ENCODE results near the gene SLC9A7.

DNA sequence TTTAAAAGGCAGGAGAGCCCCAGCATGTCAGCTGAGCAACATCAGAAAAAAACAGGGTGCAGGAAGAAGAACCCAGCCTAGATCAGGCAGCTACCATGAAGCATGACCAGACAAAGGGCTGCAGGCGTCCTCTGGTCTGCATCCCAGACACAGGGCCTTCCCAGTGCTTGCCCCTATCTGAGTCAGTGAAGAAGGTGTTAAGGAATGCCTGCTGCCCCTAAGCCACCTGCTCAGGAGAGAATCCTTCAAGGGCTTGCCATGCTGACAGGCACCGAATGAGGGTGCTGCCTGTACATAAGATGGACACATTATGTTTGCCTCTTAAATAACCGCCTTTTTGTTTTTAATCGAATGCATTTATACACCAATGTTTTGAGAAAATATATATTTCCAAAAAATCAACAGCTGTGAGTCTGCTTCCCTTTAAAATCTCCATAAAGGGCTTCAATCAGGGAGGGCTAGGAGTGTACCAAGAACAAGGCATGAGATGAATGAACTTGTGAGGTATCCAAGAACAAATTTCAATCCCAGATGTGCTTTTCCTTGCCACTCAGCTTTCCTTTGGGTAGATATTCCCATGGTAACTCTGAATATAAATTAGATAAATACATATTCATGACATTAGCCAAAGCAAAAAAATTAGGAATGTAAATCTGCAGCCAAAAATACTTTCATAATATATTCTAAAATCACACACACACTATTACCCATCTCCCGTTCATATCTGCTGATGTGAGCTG, 85.1 kb downstream of the SLC9A7 start:
- no peak for TF ChIP-seq POLR2A (IDR thresholded peaks at IDR 0.05; ENCODE audit: low read length)
- TF ChIP-seq GATA1 (IDR thresholded peaks at IDR 0.05; ENCODE audit: low read depth, low read length), result no peak

All from erythroblast (primary cell).